GM08714 (cell line): ENCODE data around the gene PGAM2.

Experiments used
- H3K4me3 ChIP-seq: fragments of 200-500 bp; sonication (Bioruptor generic); 2 replicates; pipeline ENCODE4 v1.5.1; 2014; ENCODE audit warnings: mild to moderate bottlenecking, low read length, inconsistent platforms
- ZNF274 ChIP-seq: IDR thresholded peaks from 2 replicates; pipeline ENCODE4 v1.6.1; 2012; ENCODE audit warnings: mild to moderate bottlenecking, low read depth, low read length

PGAM2 gene

DNA sequence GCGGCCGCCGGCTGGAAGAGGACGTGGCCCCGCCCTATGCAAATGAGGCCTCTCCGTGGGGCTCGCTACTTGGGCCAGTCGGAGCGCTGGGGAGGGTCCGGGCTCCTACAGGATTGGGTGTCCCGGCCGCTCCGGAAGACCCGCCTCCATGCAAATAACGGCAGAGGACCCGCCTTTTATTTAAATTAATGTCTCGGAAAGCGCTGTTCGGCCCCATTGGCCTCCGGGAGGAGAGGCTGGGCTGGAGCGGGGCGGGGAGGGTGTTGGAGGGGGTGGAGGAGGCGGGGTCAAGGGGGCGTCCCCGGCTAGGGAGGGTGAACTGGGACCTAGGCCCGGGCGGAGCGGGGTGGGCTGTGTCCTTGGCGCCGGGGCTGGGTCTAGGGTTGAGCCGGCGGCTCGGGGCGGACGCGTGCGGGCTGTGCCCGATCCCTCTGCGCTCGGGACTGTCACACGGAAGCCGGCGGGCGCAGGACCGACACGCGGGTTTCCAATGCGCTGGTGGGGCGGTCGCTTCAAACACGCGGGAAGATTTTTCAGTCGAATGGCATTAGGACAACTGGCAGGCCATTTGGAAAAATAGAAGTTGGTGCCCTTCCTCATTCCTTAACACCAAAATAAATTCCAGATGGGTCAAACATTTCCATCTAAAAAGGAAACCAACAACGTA is 17.3 kb upstream of the PGAM2 start:
- no peak for TF ChIP-seq ZNF274
- peak overlapping the region; percentile 80 for H3K4me3 ChIP-seq

DNA sequence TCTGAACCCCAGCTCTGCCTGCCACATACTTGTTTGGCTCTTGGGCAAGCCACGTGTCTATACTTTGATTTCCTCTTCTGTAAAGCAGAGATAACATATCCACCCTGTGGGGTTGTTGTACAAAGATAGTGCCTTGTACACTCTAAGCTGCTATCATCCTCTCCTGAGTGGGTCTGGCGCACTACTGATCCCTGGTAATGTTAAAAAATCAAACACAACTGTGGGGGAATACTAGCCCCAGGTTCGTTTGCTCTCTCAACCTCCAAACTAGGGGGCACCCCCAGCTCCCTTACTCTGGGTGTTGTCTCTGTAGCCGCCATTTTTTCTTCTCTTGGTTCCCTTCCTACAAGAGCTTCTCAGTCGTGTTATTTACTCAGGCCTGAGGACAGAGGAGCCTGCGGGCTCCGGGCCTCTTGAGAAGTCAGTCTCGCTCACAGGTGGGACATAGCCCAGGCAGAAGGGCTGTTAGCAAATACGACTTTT is 15.9 kb upstream of the PGAM2 start:
- H3K4me3 ChIP-seq, result peak overlapping the region; percentile 71

DNA sequence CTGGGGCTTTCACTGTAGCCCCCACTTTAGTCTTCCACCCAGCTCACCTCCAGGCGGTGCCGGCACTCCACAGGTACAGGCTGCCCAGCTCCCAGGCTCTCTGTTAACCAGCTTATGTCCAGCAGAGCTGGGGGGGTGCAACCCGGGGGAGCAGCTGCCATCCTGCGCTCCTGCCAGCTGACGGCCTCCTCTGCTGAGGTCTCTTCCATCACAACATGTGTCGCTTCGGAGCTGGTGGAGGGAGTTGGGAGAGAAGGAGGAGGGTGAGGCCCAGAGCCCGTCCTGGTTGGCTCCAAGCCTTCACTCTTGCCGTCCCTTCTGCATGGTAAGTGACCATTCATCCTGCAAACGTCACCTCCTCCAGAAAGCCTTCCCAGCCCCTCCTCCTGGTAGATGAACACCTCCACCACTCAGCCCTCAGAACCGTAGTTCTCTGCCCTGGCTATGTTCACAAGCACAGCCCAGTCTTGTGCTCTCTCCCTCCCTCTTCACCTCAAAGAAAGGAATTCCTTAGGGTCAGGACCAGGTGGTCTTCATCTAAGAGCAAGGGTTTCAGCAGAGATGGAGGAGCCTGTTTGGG is 15.4 kb upstream of the PGAM2 start:
- H3K4me3 ChIP-seq, result peak overlapping the region; percentile 71; the same call in 1 of the 2 replicates
- TF ChIP-seq ZNF274, result no peak

More for the DNA sequence above, 15.9 kb upstream of the PGAM2 start:
- TF ChIP-seq ZNF274, result no peak

DNA sequence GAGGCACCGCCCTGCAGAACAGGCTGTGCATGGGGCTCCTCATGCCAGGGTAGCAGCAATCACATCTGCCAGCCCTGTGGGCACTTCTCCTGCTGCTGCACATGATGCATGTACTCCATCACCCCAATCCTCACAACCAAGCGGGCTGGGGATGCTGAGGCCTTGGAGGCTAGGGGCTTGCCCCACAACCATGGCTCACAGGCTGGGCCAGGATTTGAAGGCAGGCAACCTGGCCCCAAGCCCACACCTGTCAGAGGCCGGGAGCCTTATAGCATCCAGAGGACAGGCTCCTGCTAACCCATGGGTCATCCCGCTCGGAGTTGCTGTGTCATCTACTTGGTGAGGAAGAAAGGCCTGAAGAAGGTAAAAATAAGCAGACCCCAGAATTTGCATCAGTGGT is 14.8 kb upstream of the PGAM2 start:
- TF ChIP-seq ZNF274, result no peak
- H3K4me3 ChIP-seq, result no peak overlapping the region

DNA sequence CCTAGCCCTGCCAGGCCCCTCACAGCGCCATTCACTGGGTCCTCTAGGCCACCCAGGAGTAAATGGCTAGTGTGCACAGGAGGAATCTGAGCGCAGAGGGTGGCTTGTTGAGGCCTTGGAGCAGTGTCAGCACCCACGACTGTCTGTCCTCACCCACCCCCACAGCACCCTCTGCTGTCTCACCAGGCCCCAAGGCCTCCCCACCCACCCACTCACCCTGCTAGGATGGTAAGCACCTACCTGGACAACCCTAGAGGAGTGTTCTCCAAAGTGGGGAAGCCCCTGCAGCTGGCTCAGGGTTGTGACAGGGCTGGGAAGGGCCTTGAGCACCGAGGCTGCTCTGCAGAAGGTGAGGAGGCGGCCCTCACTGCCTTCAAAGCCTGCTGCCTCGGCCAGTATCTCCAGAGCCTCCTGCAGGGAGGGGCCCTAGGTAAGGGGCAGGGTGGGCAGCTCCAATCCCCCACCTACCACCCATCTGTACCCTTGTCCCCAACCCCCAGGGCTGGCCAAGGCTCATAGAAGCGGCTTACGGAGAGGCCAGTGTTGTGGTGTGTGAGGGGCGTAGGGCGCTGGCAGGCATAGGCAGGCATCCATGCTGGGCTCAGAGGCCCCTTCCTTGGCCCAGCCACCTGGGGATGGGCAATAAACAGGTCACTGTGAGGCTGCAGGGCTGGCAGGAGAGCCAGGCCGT is 14.1 kb upstream of the PGAM2 start:
- no peak overlapping the region for H3K4me3 ChIP-seq
- no peak for TF ChIP-seq ZNF274

DNA sequence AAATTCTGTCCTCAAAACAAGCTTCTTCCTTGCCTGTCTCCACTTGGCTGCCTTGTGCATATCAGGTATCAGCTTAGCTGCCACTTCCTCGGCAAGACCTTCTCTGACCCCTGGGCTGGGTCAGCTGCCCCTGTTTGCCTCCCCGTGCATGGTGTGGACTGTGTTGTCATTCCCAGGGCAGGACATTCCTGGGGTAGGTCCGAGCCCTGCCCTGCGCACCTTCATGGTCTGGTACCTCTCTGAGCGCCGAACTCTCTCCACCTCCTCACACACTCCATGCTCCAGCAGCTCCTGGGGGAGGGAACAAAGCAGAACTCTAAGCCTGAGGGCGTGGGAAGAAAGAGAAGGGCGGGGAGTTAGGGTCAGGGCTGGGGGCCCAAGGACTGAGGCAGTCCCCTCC is 13.2 kb upstream of the PGAM2 start:
- no peak for TF ChIP-seq ZNF274

DNA sequence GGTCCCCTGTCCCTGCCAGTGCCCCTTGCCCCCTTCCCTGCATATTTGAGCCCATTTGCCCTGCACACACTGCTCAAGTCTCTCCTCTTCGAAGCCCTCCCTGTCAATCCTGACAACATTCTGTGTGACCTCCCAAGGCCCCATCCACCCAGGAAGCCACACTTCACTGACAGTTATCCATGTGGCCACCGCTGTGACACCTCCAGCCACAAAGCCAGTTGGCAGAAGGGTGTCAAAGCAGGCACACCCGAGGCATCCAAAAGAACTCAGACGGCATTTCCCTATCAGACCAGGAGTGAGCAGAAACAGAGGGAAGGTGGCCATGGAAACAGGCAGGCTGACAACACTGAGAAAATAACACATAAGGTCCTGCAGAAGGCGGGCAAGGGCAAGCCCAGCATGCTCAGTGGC is 12.3 kb upstream of the PGAM2 start:
- H3K4me3 ChIP-seq, result no peak overlapping the region
- no peak for TF ChIP-seq ZNF274

More for the DNA sequence above, 13.2 kb upstream of the PGAM2 start:
- no peak overlapping the region for H3K4me3 ChIP-seq

DNA sequence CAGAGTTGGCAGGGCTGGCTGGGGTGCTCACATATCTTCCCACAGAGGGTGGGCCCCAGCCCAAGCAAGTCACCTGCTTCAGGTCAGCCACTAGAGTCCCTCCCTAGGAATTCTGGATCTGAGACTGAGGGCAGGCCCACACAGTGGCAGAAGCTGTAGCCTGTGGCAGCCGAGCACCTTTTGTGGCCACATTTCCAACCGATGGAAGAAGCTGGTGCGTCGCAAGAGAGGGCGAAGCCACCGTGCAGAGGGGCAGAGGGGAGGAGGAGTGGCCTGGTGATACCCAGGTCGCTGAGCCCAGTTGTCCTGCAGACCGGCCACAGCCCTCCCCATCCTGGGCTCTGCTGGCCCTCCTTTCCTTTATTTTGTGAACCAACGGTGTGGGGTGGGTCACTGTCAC is 11.7 kb upstream of the PGAM2 start:
- H3K4me3 ChIP-seq, result no peak overlapping the region
- TF ChIP-seq ZNF274, result no peak

DNA sequence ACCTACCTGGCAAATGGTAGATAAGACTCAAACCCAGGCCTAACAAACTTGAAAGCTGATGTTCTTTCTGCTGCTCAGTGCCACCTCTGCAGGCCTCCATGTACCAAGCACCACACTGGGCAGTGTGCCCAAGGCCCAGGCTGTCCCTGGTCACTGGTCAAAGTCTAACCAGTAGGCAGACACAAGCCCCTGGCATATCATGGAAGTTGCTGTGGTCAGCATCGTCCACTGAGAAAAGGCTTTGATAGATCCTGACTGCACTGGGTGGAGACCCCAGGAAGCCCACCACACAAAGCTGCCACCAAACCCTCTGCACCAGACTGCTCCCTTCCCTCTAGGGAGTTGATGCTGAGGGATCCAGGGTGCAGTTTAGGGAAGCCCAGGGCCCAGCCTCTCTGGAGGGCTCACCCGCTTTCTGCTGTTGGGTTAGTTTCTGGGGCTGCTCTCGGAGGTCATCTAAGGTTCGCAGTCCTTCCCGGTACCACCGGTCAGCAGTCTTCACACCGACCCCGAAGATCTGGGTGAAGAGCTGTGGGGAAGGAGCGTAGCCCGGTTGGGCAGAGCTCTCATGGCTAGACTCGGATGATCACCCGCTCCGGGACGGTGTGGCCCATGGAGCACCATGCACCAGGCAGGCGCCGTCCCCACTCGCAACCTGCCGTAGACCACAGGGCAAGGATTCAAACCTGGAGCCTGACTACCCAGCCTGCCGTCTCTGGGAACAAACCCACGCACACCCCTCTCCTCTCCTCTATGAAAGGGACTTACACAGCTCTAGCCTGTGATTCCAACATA is 10.9 kb upstream of the PGAM2 start:
- no peak for TF ChIP-seq ZNF274

DNA sequence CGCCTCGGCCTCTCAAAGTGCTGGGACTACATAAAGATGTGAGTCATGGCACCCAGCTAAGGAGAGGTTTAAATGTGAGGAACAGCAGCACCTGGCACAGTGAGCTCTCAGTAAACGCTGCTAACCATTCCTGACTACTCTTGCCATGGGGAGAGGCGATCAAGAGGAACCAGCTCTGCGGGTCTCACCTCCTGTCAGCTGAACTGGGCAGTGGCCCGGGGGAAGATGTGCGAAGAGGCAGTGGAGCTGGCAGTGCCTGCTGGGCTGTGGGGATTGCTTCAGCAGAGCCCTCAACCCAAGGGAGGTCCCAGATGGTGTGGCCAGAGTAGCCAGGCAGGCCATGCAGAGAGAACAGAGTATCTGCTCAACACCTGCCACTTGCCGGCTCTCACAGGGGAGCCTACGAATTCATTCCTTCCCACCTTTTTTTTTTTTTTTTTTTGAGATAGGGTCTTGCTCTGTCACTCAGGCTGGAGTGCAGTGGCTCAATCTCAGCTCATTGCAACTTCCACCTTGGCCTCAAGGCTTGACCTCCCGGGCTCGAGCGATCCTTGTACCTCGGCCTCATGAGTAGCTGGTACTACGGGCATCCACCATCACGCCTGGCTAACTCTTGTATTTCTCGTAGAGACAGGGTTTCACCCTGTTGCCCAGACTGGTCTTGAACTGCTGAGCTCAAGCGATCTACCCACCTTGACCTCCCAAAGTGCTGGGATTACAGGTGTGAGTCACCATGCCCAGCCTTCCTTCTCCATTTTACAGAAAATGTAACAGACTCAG is 10.1 kb upstream of the PGAM2 start:
- no peak for TF ChIP-seq ZNF274
- H3K4me3 ChIP-seq, result no peak overlapping the region

More for the DNA sequence above, 10.9 kb upstream of the PGAM2 start:
- H3K4me3 ChIP-seq, result no peak overlapping the region

DNA sequence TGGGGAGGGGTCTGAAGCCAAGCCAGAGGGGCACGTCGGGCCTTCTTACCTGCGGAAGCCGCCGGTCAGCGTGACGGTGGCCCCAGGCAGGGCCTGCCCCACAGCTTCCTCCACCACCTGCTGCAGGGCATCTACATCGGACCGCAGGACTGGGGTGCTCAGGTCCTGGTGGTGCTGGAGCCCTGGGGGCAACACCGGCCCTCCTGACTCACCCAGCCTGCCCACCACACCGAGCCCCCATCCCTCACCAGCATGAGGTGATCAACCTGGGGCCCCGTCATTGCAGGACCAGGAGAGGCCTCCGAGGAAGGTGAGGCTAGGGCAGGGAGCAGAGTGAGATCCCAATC is 9.0 kb upstream of the PGAM2 start:
- no peak overlapping the region for H3K4me3 ChIP-seq
- no peak for TF ChIP-seq ZNF274

DNA sequence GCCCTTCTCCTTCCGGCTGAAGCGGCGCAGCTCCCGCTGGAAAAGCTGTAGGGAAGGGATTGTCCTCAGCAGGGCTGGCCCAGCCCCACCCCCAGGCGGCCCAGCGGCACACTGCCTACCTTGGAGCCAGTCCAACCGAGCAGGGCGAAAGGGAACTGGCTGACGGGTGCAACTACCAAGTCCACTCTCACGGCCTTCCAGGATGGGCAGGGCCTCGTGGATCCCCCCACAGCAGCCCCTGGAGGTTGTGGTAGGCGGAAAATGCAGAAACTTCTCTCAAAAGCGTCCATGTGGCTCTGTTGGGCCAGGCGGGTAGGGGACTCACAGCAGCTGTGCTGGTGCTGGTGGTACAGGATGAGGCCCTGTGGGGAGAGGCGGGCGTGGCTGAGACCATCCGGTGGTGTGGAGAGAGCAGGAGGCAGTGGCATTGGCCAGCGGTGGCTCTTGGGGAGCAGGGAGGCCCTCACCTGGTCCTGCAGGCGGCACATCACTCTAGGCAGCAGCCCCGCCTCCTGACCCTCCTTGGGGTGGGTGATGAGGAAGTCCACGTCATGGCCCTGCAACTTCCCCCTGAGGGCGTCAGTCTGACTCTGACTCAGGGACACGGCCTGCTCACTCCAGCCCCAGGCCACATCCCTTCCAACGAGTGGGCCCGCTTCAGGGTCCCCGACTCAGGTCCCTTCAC is 8.4 kb upstream of the PGAM2 start:
- TF ChIP-seq ZNF274, result no peak
- no peak overlapping the region for H3K4me3 ChIP-seq
